H9 (cell line): ENCODE data around the gene ARIH1. TPM values are rescaled to one million over a fixed set of nuclear protein-coding genes. Genes with fewer than 3 reads are reported as not detected.

Experiments used
- DNase-seq: peaks from one replicate; pipeline ENCODE4 v3.0.0-alpha.2; 2017
- H2AFZ ChIP-seq: one replicate; pipeline ENCODE4 v1.6.1; 2013; ENCODE audit warnings: mild to moderate bottlenecking, low read length, control low read depth, moderate library complexity
- H2AK5ac ChIP-seq: 2 replicates; pipeline ENCODE4 v1.6.1; 2013; ENCODE audit warnings: low read length, control low read depth, mixed read lengths; ENCODE audit not compliant: insufficient read length
- H2BK120ac ChIP-seq: one replicate; pipeline ENCODE4 v1.6.1; 2013; ENCODE audit warnings: low read depth, mild to moderate bottlenecking, low read length, control low read depth, inconsistent platforms; ENCODE audit not compliant: poor library complexity, severe bottlenecking
- H2BK12ac ChIP-seq: 2 replicates; pipeline ENCODE4 v1.6.1; 2013; ENCODE audit warnings: low read length, control low read depth, mixed read lengths, low read depth; ENCODE audit not compliant: insufficient read length
- H2BK15ac ChIP-seq: 2 replicates; pipeline ENCODE4 v1.6.1; 2013; ENCODE audit warnings: low read depth, low read length, control low read depth
- H2BK20ac ChIP-seq: one replicate; pipeline ENCODE4 v1.6.1; 2013; ENCODE audit warnings: low read depth, mild to moderate bottlenecking, low read length, control low read depth, inconsistent platforms; ENCODE audit not compliant: poor library complexity, severe bottlenecking
- H2BK5ac ChIP-seq: 2 replicates; pipeline ENCODE4 v1.6.1; 2013; ENCODE audit warnings: low read length, control low read depth, mixed read lengths; ENCODE audit not compliant: insufficient read length
- H3K14ac ChIP-seq: 2 replicates; pipeline ENCODE4 v1.6.1; 2013; ENCODE audit warnings: low read length, control low read depth; ENCODE audit not compliant: insufficient read depth
- H3K18ac ChIP-seq: 2 replicates; pipeline ENCODE4 v1.6.1; 2013; ENCODE audit warnings: low read depth, mild to moderate bottlenecking, mixed read lengths, low read length, control low read depth; ENCODE audit not compliant: insufficient read length
- H3K23ac ChIP-seq: 2 replicates; pipeline ENCODE4 v1.6.1; 2013; ENCODE audit warnings: low read length, control low read depth, mixed read lengths, low read depth; ENCODE audit not compliant: insufficient read length
- H3K23me2 ChIP-seq: 2 replicates; pipeline ENCODE4 v1.6.1; 2013; ENCODE audit warnings: low read depth, mild to moderate bottlenecking, mixed read lengths, low read length, control low read depth; ENCODE audit not compliant: insufficient read length, poor library complexity, severe bottlenecking
- H3K27ac ChIP-seq: 2 replicates; pipeline ENCODE4 v1.5.1; 2013; ENCODE audit warnings: low read length, control low read depth, mixed read lengths, low read depth; ENCODE audit not compliant: insufficient read length
- H3K27me3 ChIP-seq: 2 replicates; pipeline ENCODE4 v1.6.1; 2013; ENCODE audit warnings: low read length, control low read depth, inconsistent platforms; ENCODE audit not compliant: insufficient read depth
- H3K4ac ChIP-seq: 2 replicates; pipeline ENCODE4 v1.6.1; 2013; ENCODE audit warnings: low read depth, mild to moderate bottlenecking, control low read depth, inconsistent platforms, low read length, moderate library complexity
- H3K4me1 ChIP-seq: 2 replicates; pipeline ENCODE4 v1.6.1; 2013; ENCODE audit warnings: low read length, control low read depth, inconsistent platforms; ENCODE audit not compliant: insufficient read depth
- H3K4me2 ChIP-seq: 2 replicates; pipeline ENCODE4 v1.6.1; 2013; ENCODE audit warnings: low read length, control low read depth, mixed read lengths; ENCODE audit not compliant: insufficient read length, insufficient read depth
- H3K56ac ChIP-seq: 2 replicates; pipeline ENCODE4 v1.6.1; 2013; ENCODE audit warnings: low read depth, mild to moderate bottlenecking, mixed read lengths, low read length, control low read depth; ENCODE audit not compliant: insufficient read length
- H3K79me1 ChIP-seq: 2 replicates; pipeline ENCODE4 v1.6.1; 2013; ENCODE audit warnings: low read depth, mild to moderate bottlenecking, moderate library complexity, low read length, control low read depth, inconsistent platforms; ENCODE audit not compliant: insufficient read depth, poor library complexity, severe bottlenecking
- H3K79me2 ChIP-seq: 2 replicates; pipeline ENCODE4 v1.6.1; 2013; ENCODE audit warnings: low read length, control low read depth, inconsistent platforms; ENCODE audit not compliant: insufficient read depth
- H3K9ac ChIP-seq: 2 replicates; pipeline ENCODE4 v1.6.1; 2013; ENCODE audit warnings: low read length, control low read depth, mixed read lengths; ENCODE audit not compliant: insufficient read length; ENCODE audit errors: extremely low read depth
- H3K9me3 ChIP-seq: one replicate; pipeline ENCODE4 v1.6.1; 2013; ENCODE audit warnings: low read depth, low read length, inconsistent platforms; ENCODE audit not compliant: control insufficient read depth
- H3T11ph ChIP-seq: one replicate; pipeline ENCODE4 v1.6.1; 2013; ENCODE audit warnings: mild to moderate bottlenecking, low read length, control low read depth, inconsistent platforms
- H4K20me1 ChIP-seq: one replicate; pipeline ENCODE4 v1.6.1; 2013; ENCODE audit not compliant: control insufficient read depth, insufficient read length, insufficient read depth
- H4K5ac ChIP-seq: 2 replicates; pipeline ENCODE4 v1.6.1; 2013; ENCODE audit warnings: low read depth, mild to moderate bottlenecking, mixed read lengths, low read length, control low read depth; ENCODE audit not compliant: insufficient read length
- H4K8ac ChIP-seq: replicated peaks from 2 replicates; pipeline ENCODE4 v1.6.1; 2013; ENCODE audit warnings: low read length, control low read depth, mixed read lengths, low read depth; ENCODE audit not compliant: insufficient read length
- H4K91ac ChIP-seq: 2 replicates; pipeline ENCODE4 v1.6.1; 2013; ENCODE audit warnings: low read depth, mild to moderate bottlenecking, moderate library complexity, mixed read lengths, low read length, control low read depth; ENCODE audit not compliant: insufficient read length
- H3K27ac Mint-ChIP-seq, 3 experiments: 2 replicates in 2 of 3; 3 replicates in 1 of 3; pipeline ENCODE4 v1.8.0; 2020 to 2021; ENCODE audit warnings: mixed read lengths in 3 of 3, mild to moderate bottlenecking in 1 of 3, moderate library complexity in 1 of 3
- H3K27me3 Mint-ChIP-seq: 2 replicates; pipeline ENCODE4 v1.8.0; 2021; ENCODE audit warnings: low read depth, mild to moderate bottlenecking, moderate library complexity, mixed read lengths
- H3K36me3 Mint-ChIP-seq, 3 experiments: 2 replicates in 2 of 3; 3 replicates in 1 of 3; pipeline ENCODE4 v1.8.0; 2020 to 2021; ENCODE audit warnings: low read depth in 3 of 3, mixed read lengths in 3 of 3; ENCODE audit not compliant: insufficient read depth in 1 of 3
- H3K4me1 Mint-ChIP-seq, 2 experiments: 2 replicates each; pipeline ENCODE4 v1.8.0; 2020; ENCODE audit warnings: mixed read lengths in 2 of 2
- H3K4me3 Mint-ChIP-seq, 2 experiments: 2 replicates in 1 of 2; 3 replicates in 1 of 2; pipeline ENCODE4 v1.8.0; 2020 to 2021; ENCODE audit warnings: mild to moderate bottlenecking in 2 of 2, mixed read lengths in 2 of 2, moderate library complexity in 1 of 2
- H3K9me3 Mint-ChIP-seq, 2 experiments: 2 replicates in 1 of 2; 3 replicates in 1 of 2; pipeline ENCODE4 v1.8.0; 2020; ENCODE audit warnings: mild to moderate bottlenecking in 2 of 2, mixed read lengths in 2 of 2, moderate library complexity in 1 of 2
- CTCF ChIP-seq: fragments of 200-600 bp; sonication (generic); conservative IDR thresholded peaks from 3 replicates; pipeline ENCODE4 v1.8.0; 2021; ENCODE audit warnings: antibody characterized with exemption, mild to moderate bottlenecking
- WGBS: extraction: QIAGEN DNeasy Blood & Tissue Kit; methylation state at CpG from one replicate; pipeline ENCODE4 v1.1.7; 2013; ENCODE audit warnings: missing lambda C conversion rate, low lambda C conversion rate, mixed read lengths; ENCODE audit not compliant: insufficient read length; ENCODE audit errors: extremely low coverage; 5-methylcytosine and 5-hydroxymethylcytosine counted together
- total RNA-seq: library from RNA; stranded (reverse); gene quantifications from 2 replicates; pipeline ENCODE4 v1.2.1, GENCODE V29; 2021

The ARIH1 gene
- total RNA-seq, 1 experiment from 2014 or later: 158 TPM

- H3K23ac ChIP-seq: no peak overlapping the region
- no peak overlapping the region for H2BK20ac ChIP-seq
- no peak overlapping the region for H2BK5ac ChIP-seq
- no peak overlapping the region for H2AK5ac ChIP-seq
- H3K79me1 ChIP-seq: no peaks in the 10 kb centered on the region
- no peak overlapping the region for H2BK120ac ChIP-seq
- no peak overlapping the region for H3K27ac ChIP-seq
- H2BK12ac ChIP-seq: no peak overlapping the region
- H3K79me2 ChIP-seq: no peaks in the 10 kb centered on the region
- no CpG with 5 or more reads among the region's 7 CpGs for WGBS
- H3K36me3 Mint-ChIP-seq: no peaks in the 10 kb centered on the region
- no peaks in the 10 kb centered on the region for H3K9me3 ChIP-seq
- DNase-seq: no peak
- H3K9me3 Mint-ChIP-seq: no peaks in the 10 kb centered on the region
- no peak overlapping the region for H4K5ac ChIP-seq
- no peaks in the 10 kb centered on the region for H3K27me3 ChIP-seq
- H2BK15ac ChIP-seq: no peak overlapping the region
- H3T11ph ChIP-seq: no peak overlapping the region
- no peak overlapping the region for H4K91ac ChIP-seq
- H3K27ac Mint-ChIP-seq: no peak overlapping the region
- H3K14ac ChIP-seq: no peak overlapping the region
- H3K9ac ChIP-seq: no peak overlapping the region
- peaks cover 0 to under 1% of the 10 kb centered on the region in 2 experiments; a peak in 1 of 4 replicates for H3K4me1 Mint-ChIP-seq
- H3K4ac ChIP-seq: no peak overlapping the region
- no peak overlapping the region for H3K4me2 ChIP-seq
- no peak overlapping the region for H3K4me3 Mint-ChIP-seq
- no peak overlapping the region for H4K8ac ChIP-seq
- TF ChIP-seq CTCF: no peak
- no peak overlapping the region for H2AFZ ChIP-seq
- H4K20me1 ChIP-seq: no peaks in the 10 kb centered on the region
- H3K23me2 ChIP-seq: no peaks in the 10 kb centered on the region
- H3K4me1 ChIP-seq: no peaks in the 10 kb centered on the region
- H3K18ac ChIP-seq: no peak overlapping the region
- no peaks in the 10 kb centered on the region; the same call in 1 of the 2 replicates for H3K27me3 Mint-ChIP-seq
- no peak overlapping the region for H3K56ac ChIP-seq
Observed at GRCh38 chr15:72456684-72457083, 17.4 kb upstream of the ARIH1 start.
